ENCODE measurements around the gene ZNF766.
"Not testable (repeated sequence)": the region's sequence is repeated elsewhere in the genome, so short reads cannot be mapped to it uniquely, and the experiment has no call there.

The ZNF766 gene

GRCh38 chr19:52269338-52270261, at the start of gene ZNF766:
ZNF766 (plus strand) TSS chr19:52269587; CDS start chr19:52269614, 27 bp downstream.
- peak; percentile 88 for DNase-seq

GRCh38 chr19:52219611-52220010, 49.8 kb upstream of the ZNF766 start:
- DNase-seq: no peak

- no peak for DNase-seq
Observed at GRCh38 chr19:52221031-52221430, 48.4 kb upstream of the ZNF766 start.

GRCh38 chr19:52221831-52222375, 47.5 kb upstream of the ZNF766 start:
- DNase-seq: no peak

- DNase-seq: no peak
Observed at GRCh38 chr19:52224211-52224610, 45.2 kb upstream of the ZNF766 start.

GRCh38 chr19:52226652-52227051, 42.7 kb upstream of the ZNF766 start:
- DNase-seq: no peak

GRCh38 chr19:52227196-52227940, 42.0 kb upstream of the ZNF766 start:
- no peak for DNase-seq

GRCh38 chr19:52227980-52228379, 41.4 kb upstream of the ZNF766 start:
- DNase-seq: no peak

- DNase-seq: no peak
Observed at GRCh38 chr19:52229524-52229923, 39.9 kb upstream of the ZNF766 start.

GRCh38 chr19:52230685-52231084, 38.7 kb upstream of the ZNF766 start:
- no peak for DNase-seq

GRCh38 chr19:52231154-52231910, 38.1 kb upstream of the ZNF766 start:
- no peak for DNase-seq

GRCh38 chr19:52234406-52234805, 35.0 kb upstream of the ZNF766 start:
- no peak for DNase-seq

- no peak for DNase-seq
Observed at GRCh38 chr19:52237197-52237596, 32.2 kb upstream of the ZNF766 start.

GRCh38 chr19:52237771-52238400, 31.5 kb upstream of the ZNF766 start:
- DNase-seq: no peak

GRCh38 chr19:52244021-52244420, 25.4 kb upstream of the ZNF766 start:
- DNase-seq: no peak

- no peak for DNase-seq
Observed at GRCh38 chr19:52248241-52248640, 21.1 kb upstream of the ZNF766 start.

GRCh38 chr19:52258426-52258825, 11.0 kb upstream of the ZNF766 start:
- no peak for DNase-seq

GRCh38 chr19:52265556-52265955, 3.8 kb upstream of the ZNF766 start:
- not testable (repeated sequence) for DNase-seq

- DNase-seq: no peak
Observed at GRCh38 chr19:52270266-52270885, 989 bp downstream of the ZNF766 start.

- DNase-seq: no peak
Observed at GRCh38 chr19:52273301-52273700, 3.9 kb downstream of the ZNF766 start.

GRCh38 chr19:52274191-52274590, 4.8 kb downstream of the ZNF766 start:
- no peak for DNase-seq

- DNase-seq: no peak
Observed at GRCh38 chr19:52275988-52276387, 6.6 kb downstream of the ZNF766 start.
